PFSK-1 (cell line): ENCODE results near the gene TTC6.

ENCODE experiments used
- FOXP2 ChIP-seq: optimal IDR thresholded peaks from 2 replicates; pipeline ENCODE3; 2011; ENCODE audit warnings: borderline replicate concordance, control low read depth, inconsistent platforms; ENCODE audit not compliant: insufficient read depth; ENCODE audit errors: extremely low read length, extremely low read depth
- POLR2AphosphoS5 ChIP-seq: IDR thresholded peaks from 2 replicates; pipeline ENCODE4 v1.6.1; 2012; ENCODE audit warnings: low read depth, mild to moderate bottlenecking, control low read depth, low read length, moderate library complexity
- SIN3A ChIP-seq: IDR thresholded peaks from 2 replicates; pipeline ENCODE4 v1.6.1; 2012; ENCODE audit warnings: mild to moderate bottlenecking, low read length, moderate library complexity, borderline replicate concordance; ENCODE audit not compliant: insufficient read depth
- TAF1 ChIP-seq: IDR thresholded peaks from 2 replicates; pipeline ENCODE4 v1.6.1; 2012; ENCODE audit warnings: low read length, control low read depth, borderline replicate concordance; ENCODE audit not compliant: insufficient read depth
- TF ChIP-seq, protein P1 (sequence below), 2 experiments: IDR thresholded peaks; 2 replicates each; pipeline versions ENCODE4 v1.6.1 to v1.8.0; 2011 to 2012; ENCODE audit warnings: low read depth in 2 of 2, low read length in 2 of 2, control low read depth in 1 of 2, inconsistent platforms in 1 of 2, mild to moderate bottlenecking in 1 of 2, moderate library complexity in 1 of 2; ENCODE audit not compliant: insufficient read depth in 1 of 2

Gene TTC6

DNA sequence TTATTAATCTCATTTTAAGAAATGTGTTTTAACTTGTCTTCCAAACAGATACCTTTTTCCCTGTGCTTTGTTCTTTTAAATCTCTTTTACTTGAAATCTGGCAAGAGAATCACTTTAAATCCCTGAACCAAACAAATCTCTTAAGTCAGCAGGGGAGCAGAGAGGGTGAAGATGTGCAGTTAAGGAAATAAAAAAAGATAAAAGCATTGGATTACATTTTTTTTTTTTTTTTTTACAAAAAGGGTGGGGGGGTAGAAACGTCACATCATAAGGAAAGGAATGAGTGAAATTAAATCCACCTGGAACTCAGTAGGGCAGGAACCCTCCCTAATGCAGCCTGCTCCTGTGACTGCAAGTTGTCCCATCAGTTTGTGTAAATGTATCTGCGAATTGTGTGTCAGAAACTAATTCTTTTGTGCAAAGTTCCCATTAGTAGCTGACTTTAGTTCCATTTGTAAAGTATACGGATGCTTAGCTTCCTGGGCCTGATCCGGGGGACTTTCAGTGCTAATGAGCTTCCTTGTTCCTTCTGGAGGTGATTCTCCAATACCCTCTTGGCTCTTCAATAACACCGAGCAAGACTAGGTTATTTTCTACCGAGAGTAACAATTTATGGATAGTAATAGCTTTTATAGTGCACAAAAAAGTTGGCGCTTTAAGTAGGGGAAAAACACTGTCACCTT, 1.5 kb downstream of the TTC6 start:
- TF ChIP-seq FOXP2, result no peak
- TF ChIP-seq POLR2AphosphoS5, result no peak
- TF ChIP-seq, protein P1, sequence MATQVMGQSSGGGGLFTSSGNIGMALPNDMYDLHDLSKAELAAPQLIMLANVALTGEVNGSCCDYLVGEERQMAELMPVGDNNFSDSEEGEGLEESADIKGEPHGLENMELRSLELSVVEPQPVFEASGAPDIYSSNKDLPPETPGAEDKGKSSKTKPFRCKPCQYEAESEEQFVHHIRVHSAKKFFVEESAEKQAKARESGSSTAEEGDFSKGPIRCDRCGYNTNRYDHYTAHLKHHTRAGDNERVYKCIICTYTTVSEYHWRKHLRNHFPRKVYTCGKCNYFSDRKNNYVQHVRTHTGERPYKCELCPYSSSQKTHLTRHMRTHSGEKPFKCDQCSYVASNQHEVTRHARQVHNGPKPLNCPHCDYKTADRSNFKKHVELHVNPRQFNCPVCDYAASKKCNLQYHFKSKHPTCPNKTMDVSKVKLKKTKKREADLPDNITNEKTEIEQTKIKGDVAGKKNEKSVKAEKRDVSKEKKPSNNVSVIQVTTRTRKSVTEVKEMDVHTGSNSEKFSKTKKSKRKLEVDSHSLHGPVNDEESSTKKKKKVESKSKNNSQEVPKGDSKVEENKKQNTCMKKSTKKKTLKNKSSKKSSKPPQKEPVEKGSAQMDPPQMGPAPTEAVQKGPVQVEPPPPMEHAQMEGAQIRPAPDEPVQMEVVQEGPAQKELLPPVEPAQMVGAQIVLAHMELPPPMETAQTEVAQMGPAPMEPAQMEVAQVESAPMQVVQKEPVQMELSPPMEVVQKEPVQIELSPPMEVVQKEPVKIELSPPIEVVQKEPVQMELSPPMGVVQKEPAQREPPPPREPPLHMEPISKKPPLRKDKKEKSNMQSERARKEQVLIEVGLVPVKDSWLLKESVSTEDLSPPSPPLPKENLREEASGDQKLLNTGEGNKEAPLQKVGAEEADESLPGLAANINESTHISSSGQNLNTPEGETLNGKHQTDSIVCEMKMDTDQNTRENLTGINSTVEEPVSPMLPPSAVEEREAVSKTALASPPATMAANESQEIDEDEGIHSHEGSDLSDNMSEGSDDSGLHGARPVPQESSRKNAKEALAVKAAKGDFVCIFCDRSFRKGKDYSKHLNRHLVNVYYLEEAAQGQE (IDR thresholded peaks at IDR 0.05; ENCODE audit: insufficient read depth in 1 of 2, low read depth in 2 of 2, low read length in 2 of 2), result no peak
- TF ChIP-seq TAF1, result no peak
- no peak for TF ChIP-seq SIN3A

DNA sequence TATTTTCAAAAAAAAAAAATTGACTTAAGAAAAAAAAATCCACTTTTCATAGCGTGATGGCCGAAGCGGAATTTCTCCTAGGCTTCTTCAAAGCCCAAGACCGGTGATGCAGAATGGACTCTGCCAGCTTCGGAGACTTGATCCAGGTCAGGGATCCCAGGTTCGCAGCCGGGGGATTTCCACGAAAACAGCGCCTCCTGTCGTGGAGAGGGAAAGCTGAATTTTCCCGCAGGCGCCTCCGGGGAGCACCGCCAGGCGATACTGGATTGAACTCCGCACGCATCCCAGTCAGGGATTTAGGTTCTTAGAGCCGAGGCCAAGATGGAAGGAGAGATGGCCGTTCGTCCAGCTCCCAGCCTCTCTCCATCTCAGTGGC, 2.1 kb downstream of the TTC6 start:
- TF ChIP-seq SIN3A (no peak), FOXP2 (no peak), POLR2AphosphoS5 (no peak), TAF1 (no peak)

DNA sequence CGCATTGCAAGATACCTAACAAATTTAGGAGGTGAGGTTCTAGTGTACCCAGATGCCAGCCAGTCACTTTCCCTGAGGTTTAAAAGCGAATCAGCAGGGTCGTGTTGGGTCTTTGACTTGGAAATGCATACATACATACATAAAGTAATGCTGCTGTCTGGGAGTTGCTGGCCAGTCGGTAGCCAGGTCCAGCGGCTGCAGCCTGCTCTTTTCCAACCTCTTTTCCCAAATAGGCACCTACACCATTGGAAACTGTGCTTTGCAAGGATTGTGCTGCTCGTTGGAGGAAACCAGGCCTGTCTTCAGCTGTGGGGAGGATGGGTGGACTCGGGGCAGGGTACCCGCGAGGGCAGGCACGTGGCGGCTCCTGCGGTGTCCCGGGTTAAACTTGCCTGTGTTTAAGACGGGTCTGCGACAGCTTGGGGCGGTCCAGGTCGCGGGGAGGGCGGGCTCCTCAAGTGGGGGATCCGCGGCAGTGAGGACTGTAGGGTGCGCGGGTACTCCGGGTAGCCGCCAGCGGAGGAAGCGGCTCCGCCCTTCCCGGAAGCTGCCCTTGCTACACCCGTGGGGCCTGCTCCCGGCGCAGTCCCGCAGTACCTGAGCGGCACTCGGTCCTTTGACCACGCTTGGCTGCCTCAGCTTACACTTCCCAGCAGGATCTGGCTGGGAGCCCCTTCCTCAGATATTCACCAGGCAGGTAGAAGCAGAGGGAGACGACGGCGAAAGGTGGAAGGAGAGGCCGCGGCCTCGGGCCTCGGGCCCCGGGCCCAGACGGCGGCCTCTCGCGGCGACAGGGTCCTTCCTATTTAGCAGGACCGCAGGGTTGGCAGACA, 2.7 kb downstream of the TTC6 start:
- TF ChIP-seq TAF1 (no peak), POLR2AphosphoS5 (no peak), SIN3A (no peak), FOXP2 (no peak)
- TF ChIP-seq, protein P1 (IDR thresholded peaks at IDR 0.05; ENCODE audit: insufficient read depth in 1 of 2, low read depth in 2 of 2, low read length in 2 of 2), result no peak

DNA sequence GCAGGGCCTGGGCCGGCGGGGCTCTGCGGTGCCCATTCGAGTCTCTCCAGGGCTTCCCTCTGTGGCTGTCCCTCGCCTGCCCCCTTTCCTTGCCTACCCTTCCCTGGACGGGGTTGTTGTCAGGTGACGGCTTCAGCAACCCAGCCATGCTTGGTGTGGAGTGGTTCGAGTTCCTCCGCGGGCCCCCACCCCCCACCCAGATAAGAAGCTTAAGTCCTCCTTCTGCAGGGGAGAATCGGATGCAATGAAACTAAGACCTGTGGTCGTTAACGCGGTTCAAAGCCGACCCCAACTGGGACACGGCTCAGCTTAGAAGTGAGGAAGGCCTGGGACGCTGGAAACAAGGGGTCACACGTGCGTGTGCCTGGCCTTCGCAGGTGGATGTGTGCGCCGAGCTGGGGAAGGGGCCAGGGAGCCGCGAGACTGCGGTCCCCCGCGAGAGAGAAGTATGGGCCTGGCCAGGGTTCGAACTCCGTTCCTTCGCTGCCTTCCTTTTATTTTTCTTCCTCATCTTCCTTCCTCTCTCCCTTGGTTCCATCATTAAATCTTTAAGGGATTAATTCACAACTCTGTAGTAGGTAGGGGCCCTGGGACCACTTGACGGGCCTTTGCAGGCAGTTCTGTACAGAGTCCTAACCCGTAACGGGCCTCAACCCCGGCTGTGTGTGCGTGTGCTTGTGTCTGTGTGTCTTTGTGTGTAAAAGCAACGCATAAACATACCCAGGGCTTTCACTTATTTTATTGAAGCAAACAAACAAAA, 3.5 kb downstream of the TTC6 start:
- TF ChIP-seq TAF1 (no peak), POLR2AphosphoS5 (no peak), FOXP2 (no peak), SIN3A (no peak)
- TF ChIP-seq, protein P1 (IDR thresholded peaks at IDR 0.05; ENCODE audit: insufficient read depth in 1 of 2, low read depth in 2 of 2, low read length in 2 of 2), result no peak
